Measurements from ENCODE around the gene RBFA.

DNA sequence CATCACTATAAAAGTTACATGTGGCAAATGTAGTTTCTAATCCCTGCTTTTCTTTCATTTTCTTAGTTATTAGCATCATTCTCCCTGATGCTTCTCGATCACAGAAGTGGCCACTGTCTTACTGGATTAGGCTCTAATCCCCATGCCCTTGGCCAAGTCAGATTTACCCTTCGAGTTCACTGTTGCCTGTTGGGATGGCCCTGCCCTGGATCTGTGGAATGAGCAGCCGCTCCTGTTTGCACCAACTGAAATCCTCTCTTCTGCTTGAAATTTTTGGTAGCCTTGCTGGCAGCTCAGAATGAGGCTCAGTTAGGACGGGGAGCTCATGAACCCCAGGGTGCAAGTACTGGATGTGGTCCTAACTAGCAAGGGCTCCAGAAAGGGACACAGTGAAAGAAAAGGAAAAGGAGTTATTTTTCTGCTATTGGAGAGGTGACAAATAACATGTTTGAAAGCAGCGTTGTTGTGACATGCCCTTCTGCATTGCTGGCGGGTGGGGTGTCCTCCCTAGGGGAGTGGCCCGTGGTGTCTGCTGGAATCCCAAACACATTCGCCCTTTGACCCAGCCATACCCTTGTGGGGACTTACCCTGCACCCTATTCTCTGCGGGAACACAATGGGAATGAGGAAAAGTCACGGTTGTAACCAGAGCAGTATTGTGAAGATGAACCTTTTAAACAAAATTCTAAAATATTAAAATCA lies 34.5 kb downstream of the RBFA start:
- TF ChIP-seq, protein P1, sequence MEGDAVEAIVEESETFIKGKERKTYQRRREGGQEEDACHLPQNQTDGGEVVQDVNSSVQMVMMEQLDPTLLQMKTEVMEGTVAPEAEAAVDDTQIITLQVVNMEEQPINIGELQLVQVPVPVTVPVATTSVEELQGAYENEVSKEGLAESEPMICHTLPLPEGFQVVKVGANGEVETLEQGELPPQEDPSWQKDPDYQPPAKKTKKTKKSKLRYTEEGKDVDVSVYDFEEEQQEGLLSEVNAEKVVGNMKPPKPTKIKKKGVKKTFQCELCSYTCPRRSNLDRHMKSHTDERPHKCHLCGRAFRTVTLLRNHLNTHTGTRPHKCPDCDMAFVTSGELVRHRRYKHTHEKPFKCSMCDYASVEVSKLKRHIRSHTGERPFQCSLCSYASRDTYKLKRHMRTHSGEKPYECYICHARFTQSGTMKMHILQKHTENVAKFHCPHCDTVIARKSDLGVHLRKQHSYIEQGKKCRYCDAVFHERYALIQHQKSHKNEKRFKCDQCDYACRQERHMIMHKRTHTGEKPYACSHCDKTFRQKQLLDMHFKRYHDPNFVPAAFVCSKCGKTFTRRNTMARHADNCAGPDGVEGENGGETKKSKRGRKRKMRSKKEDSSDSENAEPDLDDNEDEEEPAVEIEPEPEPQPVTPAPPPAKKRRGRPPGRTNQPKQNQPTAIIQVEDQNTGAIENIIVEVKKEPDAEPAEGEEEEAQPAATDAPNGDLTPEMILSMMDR (IDR thresholded peaks at IDR 0.05; ENCODE audit: extremely low read depth in 1 of 2, insufficient read depth in 1 of 2, low read depth in 1 of 2, low read length in 2 of 2) = no peak
- no peak for TF ChIP-seq POLR2AphosphoS5 (IDR thresholded peaks at IDR 0.05; ENCODE audit: insufficient read depth, low read depth, low read length)
- TF ChIP-seq FOS (IDR thresholded peaks at IDR 0.05; ENCODE audit: borderline replicate concordance, insufficient read depth, low read length) = no peak
- TF ChIP-seq EZH2 (IDR thresholded peaks at IDR 0.05; ENCODE audit: borderline replicate concordance, low read depth, low read length, severe bottlenecking) = no peak
- TF ChIP-seq, protein P2, sequence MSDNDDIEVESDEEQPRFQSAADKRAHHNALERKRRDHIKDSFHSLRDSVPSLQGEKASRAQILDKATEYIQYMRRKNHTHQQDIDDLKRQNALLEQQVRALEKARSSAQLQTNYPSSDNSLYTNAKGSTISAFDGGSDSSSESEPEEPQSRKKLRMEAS (IDR thresholded peaks at IDR 0.05; ENCODE audit: insufficient read depth, insufficient read length) = no peak
- no peak for TF ChIP-seq MYC (IDR thresholded peaks at IDR 0.05; ENCODE audit: low read depth, low read length)
- TF ChIP-seq POLR2A (IDR thresholded peaks at IDR 0.05; ENCODE audit: low read depth, low read length) = no peak
- TF ChIP-seq JUN (IDR thresholded peaks at IDR 0.05; ENCODE audit: borderline replicate concordance, insufficient read depth, insufficient read length, low read depth) = no peak
